Cerebellar nuclear complex (tissue), 1 donor: Measurements from ENCODE around the gene KATNAL2.

Experiments used
- DNase-seq, 2 experiments: peaks; one replicate each; lab custom pipeline; 2025; lab: John Stamatoyannopoulos, UW

Gene KATNAL2, protein sequence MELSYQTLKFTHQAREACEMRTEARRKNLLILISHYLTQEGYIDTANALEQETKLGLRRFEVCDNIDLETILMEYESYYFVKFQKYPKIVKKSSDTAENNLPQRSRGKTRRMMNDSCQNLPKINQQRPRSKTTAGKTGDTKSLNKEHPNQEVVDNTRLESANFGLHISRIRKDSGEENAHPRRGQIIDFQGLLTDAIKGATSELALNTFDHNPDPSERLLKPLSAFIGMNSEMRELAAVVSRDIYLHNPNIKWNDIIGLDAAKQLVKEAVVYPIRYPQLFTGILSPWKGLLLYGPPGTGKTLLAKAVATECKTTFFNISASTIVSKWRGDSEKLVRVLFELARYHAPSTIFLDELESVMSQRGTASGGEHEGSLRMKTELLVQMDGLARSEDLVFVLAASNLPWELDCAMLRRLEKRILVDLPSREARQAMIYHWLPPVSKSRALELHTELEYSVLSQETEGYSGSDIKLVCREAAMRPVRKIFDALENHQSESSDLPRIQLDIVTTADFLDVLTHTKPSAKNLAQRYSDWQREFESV

DNA sequence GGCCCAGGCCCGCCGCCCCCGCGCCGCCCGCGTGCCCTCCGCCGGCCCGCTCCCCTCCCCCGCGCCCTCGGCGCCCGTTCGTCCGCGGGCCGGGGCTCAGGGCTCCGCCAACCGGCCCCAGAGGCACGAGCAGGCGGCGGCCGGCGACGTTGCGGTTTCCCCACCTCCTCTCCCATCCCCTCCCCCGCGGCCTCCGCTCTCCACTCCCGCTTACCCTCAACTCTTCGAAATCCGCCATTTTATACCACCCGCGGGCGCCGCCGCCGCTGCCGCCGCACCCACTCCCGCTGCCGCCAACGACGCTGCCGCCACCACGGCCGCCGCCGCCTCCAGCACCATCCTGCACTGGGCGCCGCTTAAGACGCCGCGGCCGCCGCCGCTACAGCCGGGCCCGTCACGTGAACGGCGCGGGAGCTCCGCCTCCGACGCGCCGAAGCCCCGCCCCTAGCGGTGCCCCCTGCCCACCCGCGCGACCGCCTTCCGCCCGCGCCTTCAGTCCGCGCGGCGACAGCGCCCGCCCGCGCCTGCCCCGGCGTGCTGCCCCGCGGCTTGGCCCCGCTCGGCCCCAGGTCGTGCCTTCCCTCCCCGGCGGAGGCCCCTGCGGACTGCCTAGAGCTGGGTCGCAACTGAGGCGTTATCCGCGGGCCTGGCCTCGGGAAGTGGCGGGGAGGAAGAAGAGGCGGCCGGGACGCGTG, at the start of gene KATNAL2, which contains the start of gene PIAS2:
Gene KATNAL2 (plus strand): TSS at position 495 of the 695 bp plus-strand sequence. CDS start 29,271 bp downstream, outside the sequence.
Gene PIAS2 (minus strand): TSS at position 400 of the 695 bp plus-strand sequence. CDS start 162 bp downstream, at position 238.
- peak in 1 of 2 experiments; percentile 24 for DNase-seq

DNA sequence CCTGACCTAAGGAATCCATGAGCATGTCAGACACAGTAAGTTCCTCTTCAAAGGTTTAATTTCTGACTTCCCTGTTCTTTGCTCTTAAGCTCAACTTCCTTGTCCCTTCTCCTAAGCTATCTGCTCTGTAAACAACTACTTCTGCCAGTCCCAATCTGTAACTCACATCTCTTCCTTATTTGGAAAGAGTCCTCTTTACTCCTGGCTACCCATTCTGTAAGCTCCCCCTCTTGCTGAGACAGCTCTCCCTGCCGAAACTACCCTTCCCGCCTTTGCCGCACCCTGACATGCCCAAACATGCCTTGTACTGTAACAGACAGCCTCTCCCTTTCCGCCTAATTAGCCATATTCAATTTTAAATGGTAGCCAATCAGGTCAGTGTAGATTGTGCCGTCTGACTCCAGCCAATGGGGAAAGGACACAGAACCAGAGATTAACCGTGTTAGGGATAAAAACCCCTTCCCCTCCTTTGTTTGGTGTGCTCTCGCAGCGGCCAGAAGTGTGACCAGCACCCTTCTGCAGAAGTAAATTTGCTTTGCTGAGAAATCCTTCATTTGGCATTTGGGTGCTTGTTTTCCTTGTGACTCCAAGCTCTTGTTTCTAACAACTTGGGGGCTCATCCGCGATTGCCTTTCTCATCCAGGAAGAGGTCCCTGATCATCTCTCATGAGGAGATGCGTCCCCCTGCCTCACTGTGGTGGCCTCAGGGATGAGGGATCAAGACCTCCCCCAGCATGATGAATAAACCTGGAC, 49.1 kb upstream of the KATNAL2 start:
- no peak for DNase-seq

DNA sequence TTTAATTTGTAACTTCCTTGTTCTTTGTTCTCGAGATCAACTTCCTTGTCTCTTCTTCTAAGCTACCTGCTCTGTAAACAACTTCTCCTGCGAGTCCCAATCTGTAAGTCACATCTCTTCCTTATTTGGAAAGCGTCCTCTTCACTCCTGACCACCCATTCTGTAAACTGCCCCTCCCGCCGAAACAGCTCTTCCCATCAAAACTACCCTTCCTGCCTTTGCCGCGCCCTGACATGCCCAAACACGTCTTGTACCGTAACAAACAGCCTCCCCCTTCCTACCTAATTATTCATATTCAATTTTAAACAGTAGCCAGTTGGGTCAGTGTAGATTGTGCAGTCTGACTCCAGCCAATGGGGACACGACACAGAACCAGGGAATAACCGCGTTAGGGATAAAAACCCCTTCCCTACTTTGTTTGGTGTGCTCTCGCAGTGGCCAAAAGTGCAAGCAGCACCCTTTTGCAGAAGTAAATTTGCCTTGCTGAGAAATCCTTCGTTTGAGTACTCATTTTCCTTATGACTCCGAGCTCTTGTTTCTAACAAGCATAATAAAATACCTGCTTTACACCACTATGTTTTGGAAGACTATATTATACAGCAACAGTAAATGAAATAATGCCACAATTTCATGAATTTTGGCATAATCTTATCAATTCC, 39.9 kb upstream of the KATNAL2 start:
- no peak for DNase-seq

DNA sequence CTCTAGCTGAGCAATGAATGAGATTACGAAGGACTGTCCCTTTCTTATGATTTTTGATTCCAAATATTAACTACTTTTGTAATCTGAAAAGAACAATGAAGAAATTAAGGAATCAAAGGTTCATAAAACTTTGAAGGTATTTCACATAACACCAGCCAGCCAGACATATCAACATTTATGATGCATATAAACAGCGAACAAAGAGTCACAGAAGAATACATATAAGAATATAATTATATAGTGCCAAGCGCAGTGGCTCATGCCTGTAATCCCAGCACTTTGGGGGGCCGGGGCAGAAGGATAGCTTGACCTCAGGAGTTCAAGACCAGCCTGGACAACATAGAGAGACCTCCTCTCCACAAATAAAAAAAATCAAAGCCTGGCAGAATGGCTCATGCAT, 34.2 kb upstream of the KATNAL2 start:
- DNase-seq, result no peak

DNA sequence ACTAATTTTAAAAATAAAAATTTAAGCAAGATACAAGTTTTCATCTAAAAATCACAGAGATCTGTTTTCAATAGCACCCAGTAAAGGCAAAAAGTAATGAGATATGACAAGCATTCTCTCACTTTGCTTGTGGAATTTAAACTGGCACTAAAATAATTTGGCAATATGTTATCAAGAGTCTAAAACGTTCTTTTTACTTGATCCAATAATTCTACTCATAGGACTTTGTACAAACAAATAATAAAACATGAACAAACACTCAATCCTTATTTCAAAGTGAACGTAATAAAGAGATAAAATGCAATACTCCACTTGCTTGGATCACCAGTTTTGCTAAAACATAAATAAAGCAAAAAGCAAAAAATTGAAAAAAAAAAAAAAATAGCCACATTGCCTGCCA, 30.5 kb upstream of the KATNAL2 start:
- no peak for DNase-seq

DNA sequence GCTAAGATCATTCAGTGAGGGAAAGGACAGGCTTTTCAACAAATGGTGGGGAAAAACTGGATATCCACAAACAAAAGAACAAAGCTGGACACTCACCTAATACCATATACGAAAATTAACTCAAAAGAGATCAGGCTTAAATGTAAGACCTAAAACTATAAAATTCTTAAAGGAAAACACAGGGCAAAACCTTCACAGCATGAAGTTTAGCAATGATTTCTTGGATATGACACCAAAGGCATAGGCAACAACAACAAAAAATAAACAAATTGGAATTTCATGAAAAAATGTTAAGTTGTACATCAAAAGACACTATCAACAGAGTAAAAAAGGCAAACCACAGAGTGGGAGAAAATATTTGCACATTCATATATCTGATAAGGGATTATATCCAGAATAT, 28.4 kb upstream of the KATNAL2 start:
- no peak for DNase-seq

DNA sequence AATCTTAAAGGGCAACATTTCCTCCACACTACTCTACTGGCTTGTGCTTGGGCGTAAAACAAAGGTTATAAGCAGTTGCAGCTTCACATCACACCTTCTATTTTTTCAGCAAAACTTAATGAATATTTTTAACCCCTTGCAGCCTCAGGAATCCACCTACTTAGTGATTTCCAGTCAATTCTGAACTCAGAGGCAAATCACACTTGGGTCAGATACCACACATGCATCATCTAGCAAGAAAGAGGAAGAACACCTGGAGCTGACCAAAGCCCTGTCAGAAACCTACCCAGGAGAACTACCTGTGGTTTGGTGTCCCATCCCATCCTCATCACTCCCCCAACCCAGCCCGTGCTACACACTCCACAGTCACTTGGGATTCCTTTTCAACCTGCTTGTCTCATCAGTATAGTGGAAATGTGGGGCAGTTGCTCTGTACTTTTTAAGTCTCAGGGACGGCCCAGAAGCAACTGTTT, 25.6 kb upstream of the KATNAL2 start:
- no peak for DNase-seq

DNA sequence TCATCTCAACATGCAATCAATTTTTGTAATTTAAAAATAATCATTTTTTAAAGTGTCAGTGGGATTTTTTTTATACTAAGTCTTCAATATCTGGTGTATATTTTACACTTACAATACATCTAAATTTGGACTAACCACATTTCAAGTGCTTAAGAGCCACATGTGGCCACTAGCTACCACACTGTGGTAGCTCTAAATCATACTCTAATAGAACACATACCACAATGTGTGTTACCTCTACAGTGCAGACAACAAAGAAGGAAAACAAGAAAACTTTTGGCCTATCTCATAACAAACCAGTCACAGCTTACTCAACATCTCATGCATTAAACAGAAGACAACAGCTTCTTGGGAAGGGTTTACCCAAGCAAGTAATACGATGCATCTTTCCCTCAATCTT, 24.6 kb upstream of the KATNAL2 start:
- DNase-seq, result no peak

DNA sequence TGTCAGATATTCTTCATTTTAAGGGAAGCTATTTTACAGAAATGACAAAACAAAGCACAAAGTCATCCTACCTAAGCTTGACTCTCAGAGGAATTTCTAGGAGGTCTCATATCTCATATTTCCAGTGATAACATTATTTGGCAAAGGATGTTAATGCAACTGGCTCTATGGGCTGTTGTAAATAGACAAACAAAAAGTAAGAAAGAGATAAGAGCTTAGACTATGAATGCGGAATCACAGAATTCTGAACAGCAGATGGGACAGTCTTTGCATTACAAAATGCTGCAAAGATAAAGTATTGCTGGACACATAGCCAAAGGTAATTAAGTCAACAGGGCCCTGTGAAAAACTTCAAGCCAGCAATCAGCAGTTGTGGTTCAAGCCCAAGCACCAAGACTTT, 24.0 kb upstream of the KATNAL2 start:
- no peak for DNase-seq

DNA sequence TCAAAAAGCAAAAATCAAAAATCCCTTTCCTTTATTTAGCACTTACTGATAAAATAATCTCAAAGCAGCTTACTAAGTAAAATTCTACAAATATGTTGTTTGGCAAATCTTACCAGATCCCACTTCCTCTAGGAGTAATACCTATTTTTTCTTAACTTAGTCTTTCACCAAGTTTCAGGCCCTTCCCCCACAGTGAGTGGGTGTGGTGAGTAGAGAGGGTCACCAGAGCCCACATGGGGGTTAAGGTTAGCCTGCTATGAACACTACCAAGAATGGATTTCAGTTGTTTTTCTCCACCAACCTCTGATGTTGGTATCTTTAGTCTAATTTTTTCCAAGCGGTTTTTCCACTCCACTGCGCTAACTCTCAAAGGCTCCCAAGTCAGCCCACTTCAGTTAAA, 23.3 kb upstream of the KATNAL2 start:
- no peak for DNase-seq

DNA sequence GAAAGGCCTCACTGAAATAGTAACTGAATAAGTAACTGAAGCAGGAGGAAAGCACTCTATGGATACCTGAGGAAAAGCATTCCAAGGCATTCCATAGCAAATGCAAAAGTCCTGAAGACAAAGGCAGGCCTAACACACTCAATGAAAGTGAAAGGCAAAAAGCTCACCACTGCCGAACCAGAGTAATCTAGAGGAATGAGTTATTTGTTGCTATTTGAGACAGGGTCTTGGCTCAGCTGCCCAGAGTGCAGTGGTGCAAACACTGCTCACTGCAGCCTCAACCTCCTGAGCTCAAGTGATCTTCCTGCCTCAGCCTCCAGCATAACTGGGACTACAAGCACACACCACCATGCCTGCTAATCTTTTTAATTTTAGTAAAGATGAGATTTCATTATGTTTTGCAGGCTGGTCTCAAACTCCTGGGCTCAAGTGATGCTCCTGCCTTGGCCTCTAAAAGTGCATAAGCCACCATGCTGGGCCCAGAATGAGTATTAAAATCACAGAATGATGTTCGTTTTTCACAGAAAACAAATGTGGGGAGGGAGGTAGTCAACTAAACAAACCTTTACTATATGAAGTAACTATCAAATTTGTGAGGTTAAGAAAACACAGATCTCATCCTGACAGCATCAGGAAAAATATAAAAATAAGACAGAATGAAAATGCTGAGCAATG, 18.0 kb upstream of the KATNAL2 start:
- no peak for DNase-seq

DNA sequence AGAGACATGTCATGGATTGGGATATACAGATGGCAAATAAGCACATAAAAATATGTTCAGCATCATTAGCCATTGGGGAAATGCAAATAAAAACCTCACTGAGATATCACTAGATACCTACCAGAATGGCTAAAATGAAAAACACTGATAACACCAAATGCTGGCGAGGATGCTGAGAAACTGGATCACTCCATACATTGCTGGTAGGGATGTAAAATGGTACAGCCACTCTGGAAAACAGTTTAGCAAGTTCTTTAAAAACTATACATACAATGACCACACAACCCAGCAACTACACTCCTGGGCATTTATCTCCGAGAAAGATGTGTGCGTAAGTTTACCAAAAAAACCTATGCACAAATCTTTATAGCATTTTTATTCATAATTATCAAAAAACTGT, 14.0 kb upstream of the KATNAL2 start:
- no peak for DNase-seq

DNA sequence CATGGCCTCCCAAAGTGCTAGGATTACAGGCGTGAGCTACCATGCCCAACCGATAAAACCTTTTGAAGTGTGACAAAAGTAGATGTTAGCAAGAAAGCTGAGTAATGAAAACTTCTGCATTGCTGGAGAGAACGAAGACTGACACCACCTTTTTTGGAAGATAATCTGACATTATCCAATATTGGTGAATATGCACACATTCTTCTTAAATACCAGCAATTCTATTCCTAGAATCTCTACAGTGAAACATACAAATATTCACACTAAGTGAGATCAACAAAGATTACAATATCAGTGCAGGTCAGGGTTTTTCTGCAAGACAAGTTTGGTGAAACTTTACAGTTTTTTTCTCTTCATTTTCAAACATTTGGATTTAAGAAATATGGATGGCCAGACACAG, 7.9 kb upstream of the KATNAL2 start:
- no peak for DNase-seq

DNA sequence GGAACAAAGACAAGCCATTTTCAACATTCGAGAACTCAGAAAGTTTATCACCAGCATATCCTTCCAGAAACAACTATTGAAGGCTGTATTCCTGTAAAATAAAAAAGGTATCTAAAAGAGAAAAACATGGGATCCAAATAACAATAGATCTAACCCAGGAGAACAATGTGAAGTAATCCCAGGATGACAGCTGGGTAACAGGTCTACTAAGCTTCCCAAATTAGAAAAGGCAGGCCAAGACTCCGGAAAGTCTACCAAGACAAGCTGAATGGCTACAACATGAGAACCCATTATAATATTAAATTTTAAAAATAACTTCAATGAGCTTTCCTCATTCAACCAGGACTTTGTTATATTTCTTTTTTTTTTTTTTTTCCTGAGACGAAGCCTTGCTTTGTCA, 6.5 kb upstream of the KATNAL2 start:
- no peak for DNase-seq

DNA sequence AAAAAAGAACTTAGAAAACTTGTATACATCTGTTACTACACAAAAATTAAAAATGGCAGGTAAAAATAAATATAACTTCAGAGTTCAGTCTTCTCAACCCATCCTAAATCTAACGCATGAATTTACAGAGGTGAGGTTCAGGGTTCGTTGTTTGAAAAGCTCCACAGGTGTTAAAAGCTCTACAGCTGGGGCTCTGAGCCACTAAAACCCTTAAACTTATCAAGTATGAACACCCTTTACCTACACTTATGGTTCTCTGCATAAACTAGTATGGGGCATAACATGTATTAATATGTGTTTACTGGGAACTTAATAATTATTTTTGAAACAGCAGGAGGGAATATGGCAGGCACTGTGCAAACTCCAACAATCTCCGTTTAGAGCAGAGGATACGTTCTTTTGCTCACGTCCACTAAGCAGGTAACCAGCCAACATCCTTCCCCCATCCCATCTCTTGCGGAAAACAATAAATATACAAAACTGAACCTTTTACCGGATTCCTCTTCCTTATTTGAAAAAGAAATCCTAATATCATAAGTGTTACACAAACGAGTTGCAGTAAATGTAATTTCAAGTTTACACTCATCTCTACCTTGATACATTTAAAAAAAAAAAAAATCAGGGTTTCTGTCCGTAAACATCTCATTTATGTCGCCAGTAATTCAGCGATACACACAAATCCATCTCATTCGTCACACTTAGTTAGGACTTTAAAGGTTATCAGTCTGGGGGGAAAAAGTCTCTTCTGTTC, 1.4 kb upstream of the KATNAL2 start:
- DNase-seq, result no peak

DNA sequence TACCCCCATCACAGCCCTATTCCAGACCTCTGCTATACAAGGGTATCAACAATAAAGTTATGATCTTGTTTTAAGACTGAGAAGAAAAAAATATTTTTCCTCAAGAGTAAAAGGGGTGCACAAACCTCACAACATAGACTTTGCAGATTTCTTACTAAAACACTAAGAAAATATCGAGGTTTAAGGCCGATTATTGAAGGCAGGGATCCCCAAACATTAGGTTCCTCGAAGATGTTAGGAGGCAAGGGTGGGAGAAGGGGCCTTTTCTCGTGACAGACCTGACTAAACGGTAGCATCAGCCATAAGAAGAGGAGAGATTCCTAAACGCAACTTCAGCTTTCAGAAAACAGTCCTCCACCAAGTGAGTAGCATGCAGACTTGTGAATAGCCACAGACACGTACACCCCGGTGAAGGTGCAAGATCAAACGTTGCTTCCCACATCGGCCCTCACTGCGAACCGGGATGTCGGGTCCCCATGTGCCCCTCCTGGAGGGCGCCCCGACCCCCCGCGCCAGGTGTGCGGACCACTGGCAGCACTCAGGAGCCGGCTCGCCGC, 773 bp upstream of the KATNAL2 start:
- DNase-seq, result no peak

DNA sequence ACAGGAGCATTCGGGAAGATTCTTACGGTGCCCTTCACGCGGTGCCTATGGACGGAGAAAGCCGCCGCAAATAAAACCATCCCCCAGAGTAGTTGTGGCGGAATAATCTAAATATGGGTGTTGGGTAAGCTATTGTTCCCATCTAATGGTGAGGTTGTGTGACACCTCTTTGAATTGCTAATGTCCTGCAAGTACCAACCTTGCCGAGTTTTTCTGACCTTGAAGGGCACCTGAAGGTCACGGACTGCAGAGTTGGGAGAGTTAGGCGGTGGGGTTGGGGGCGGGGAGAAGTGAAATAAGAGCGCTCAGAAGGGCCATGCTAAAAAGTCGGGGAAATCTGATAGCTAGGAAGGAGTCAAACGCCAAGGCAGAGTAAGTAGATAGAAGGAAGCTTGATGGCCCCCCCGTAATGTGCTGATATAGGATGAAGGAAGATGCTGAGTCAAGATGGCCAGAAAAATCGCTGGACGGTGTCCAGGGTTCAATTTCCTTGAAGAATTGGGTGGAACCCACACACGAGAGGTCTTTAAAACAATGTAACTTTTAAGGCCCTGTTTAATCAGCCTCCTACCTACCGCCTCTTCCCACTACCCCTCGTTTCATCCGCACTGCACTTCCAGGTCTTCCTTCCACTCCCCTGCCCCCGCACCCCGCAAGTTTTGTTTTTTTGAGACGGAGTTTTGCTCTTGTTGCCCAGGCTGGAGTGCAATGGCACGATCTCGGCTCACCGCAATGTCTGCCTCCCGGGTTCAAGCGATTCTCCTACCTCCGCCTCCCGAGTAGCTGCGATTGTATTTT, 600 bp downstream of the KATNAL2 start:
- no peak for DNase-seq

DNA sequence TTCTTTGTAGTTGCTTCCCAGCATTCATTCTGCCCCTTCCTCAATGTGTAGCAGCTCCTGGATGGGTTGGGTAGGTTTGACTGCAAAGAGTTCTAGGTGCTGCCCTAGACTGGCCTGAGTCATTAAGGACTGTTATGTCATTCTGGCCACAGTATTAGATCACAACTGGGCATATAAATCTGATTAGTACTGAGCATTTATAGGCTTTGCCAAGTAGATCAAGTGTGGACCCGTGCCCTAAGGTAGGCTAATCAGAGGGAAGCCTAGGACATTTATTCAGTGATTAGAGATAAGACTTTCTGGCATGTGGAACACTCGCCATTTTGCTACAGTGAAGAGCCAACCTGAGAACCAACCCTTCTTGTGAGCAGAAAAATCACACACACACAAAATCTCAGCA, 2.7 kb downstream of the KATNAL2 start:
- no peak for DNase-seq

DNA sequence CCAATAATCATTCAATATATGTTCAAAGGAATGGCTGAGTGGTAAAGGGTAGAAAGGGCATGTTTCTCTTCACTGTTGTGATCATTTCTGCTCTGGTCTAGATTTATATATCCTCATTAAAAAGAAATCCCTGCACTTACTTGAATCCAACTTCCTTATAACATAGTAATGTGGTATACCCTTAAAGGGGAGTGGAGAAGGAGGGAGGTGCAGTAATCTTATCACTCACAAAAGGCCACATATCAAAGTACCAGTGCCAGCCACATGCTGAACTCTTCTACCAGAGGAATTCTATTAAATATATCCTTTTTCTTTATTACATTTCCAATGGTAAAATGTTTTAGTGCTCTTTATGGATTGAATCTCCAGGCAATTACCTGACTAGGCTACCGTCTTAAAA, 3.3 kb downstream of the KATNAL2 start:
- DNase-seq, result no peak
